GM13976 (cell line): ENCODE results near the gene VAMP5.

ENCODE experiments used
- DNase-seq: peaks from one replicate; pipeline ENCODE4 v3.0.0; 2012; ENCODE audit warnings: low spot score
- in situ Hi-C: fragments of 300-500 bp; cut with MboI; formaldehyde crosslinking; loops from one replicate; pipeline ENCODE4 v1.12.0; 2022; ENCODE audit warnings: low sequenced_read_pairs, mixed read lengths, inconsistent platforms; ENCODE audit not compliant: unreplicated experiment
- TF ChIP-seq, protein P1 (sequence below): IDR thresholded peaks from 2 replicates; pipeline ENCODE4 v1.5.1; 2012; ENCODE audit warnings: borderline replicate concordance, mild to moderate bottlenecking; ENCODE audit not compliant: insufficient read depth; ENCODE audit errors: extremely low read depth, missing control alignments, control extremely low read depth

Gene VAMP5

DNA sequence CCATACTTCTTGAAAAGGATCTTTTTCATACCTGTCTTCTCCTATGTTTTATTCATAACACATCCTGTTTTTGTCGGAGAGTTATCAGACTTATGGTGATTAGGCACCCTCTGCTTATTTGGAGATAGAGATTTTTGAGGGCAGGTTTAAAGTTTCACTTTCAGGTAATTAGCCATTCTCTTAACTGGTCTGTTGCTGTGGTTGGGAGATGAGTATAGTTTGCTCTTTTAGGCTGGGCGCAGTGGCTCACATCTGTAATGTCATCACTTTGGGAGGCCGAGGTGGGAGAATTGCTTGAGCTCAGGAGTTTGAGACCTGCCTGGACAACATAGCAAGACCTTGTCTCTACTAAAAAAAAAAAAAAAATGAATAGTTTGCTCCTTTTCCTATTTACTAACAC is 58.5 kb downstream of the VAMP5 start:
- DNase-seq: no peak
- in situ Hi-C loops: no loop called here
- TF ChIP-seq, protein P1, sequence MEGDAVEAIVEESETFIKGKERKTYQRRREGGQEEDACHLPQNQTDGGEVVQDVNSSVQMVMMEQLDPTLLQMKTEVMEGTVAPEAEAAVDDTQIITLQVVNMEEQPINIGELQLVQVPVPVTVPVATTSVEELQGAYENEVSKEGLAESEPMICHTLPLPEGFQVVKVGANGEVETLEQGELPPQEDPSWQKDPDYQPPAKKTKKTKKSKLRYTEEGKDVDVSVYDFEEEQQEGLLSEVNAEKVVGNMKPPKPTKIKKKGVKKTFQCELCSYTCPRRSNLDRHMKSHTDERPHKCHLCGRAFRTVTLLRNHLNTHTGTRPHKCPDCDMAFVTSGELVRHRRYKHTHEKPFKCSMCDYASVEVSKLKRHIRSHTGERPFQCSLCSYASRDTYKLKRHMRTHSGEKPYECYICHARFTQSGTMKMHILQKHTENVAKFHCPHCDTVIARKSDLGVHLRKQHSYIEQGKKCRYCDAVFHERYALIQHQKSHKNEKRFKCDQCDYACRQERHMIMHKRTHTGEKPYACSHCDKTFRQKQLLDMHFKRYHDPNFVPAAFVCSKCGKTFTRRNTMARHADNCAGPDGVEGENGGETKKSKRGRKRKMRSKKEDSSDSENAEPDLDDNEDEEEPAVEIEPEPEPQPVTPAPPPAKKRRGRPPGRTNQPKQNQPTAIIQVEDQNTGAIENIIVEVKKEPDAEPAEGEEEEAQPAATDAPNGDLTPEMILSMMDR: no peak
